ENCODE measurements around the gene TYK2.
A peak's percentile ranks its signal among the peaks of the same experiment; 100 is the strongest.
"Not testable (repeated sequence)": the region's sequence is repeated elsewhere in the genome, so short reads cannot be mapped to it uniquely, and the experiment has no call there.

TYK2 gene

DNA sequence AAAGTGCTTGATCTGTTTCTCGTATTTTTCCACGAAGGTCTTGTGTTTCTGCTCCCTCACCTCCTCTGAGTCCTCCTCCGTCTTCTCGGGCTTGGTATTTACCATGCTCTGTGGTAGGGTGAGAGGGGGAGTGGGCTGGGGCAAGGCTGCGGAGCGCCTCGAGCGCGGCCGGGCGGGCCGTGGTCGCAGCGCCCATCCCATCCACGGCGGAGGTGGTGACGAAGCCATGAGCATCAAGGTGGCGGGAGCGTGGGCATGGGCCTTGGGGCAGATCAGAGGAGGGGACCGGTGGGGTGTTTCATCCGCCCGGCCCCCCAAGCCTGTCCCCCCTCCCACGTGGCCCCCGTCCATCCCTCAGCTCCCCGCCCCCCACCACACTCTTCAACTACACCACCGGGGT lies 15.1 kb upstream of the TYK2 start:
- Histone ChIP-seq H3K4me3 (ENCODE audit: low read depth in 1 of 2, low read length in 2 of 2) (no peak overlapping the region), H3K9me3 (ENCODE audit: control insufficient read depth in 1 of 2, low read length in 2 of 2) (no peaks in the 10 kb centered on the region), H3K4me1 (ENCODE audit: control insufficient read depth in 1 of 2, insufficient read depth in 2 of 2, low read length in 2 of 2) (no peaks in the 10 kb centered on the region), H3K9ac (ENCODE audit: low read depth in 1 of 2, low read length in 2 of 2) (no peak overlapping the region), H3K27ac (ENCODE audit: low read depth, low read length) (no peak overlapping the region), H3K36me3 (ENCODE audit: control insufficient read depth in 1 of 2, insufficient read depth in 2 of 2, low read length in 2 of 2) (peaks cover 16 to 59% of the 10 kb centered on the region in 2 donors), H3K27me3 (ENCODE audit: control insufficient read depth in 1 of 2, insufficient read depth in 2 of 2, low read length in 2 of 2) (no peaks in the 10 kb centered on the region)

- H3K4me3 ChIP-seq (ENCODE audit: low read depth in 1 of 2, low read length in 2 of 2): no peak overlapping the region
- no peak overlapping the region for H3K9ac ChIP-seq (ENCODE audit: low read depth in 1 of 2, low read length in 2 of 2)
- no peaks in the 10 kb centered on the region for H3K27me3 ChIP-seq (ENCODE audit: control insufficient read depth in 1 of 2, insufficient read depth in 2 of 2, low read length in 2 of 2)
- no peaks in the 10 kb centered on the region for H3K9me3 ChIP-seq (ENCODE audit: control insufficient read depth in 1 of 2, low read length in 2 of 2)
- H3K27ac ChIP-seq (ENCODE audit: low read depth, low read length): no peak overlapping the region
- peaks cover 16 to 59% of the 10 kb centered on the region in 2 donors for H3K36me3 ChIP-seq (ENCODE audit: control insufficient read depth in 1 of 2, insufficient read depth in 2 of 2, low read length in 2 of 2)
- no peaks in the 10 kb centered on the region for H3K4me1 ChIP-seq (ENCODE audit: control insufficient read depth in 1 of 2, insufficient read depth in 2 of 2, low read length in 2 of 2)
Measured at GRCh38 chr19:10395003-10395402, 14.6 kb upstream of the TYK2 start.

- Histone ChIP-seq H3K27me3 (ENCODE audit: control insufficient read depth in 1 of 2, insufficient read depth in 2 of 2, low read length in 2 of 2) (no peaks in the 10 kb centered on the region), H3K9me3 (ENCODE audit: control insufficient read depth in 1 of 2, low read length in 2 of 2) (no peaks in the 10 kb centered on the region), H3K27ac (ENCODE audit: low read depth, low read length) (no peak overlapping the region), H3K4me1 (ENCODE audit: control insufficient read depth in 1 of 2, insufficient read depth in 2 of 2, low read length in 2 of 2) (no peaks in the 10 kb centered on the region), H3K36me3 (ENCODE audit: control insufficient read depth in 1 of 2, insufficient read depth in 2 of 2, low read length in 2 of 2) (peaks cover 16 to 54% of the 10 kb centered on the region in 2 donors), H3K4me3 (ENCODE audit: low read depth in 1 of 2, low read length in 2 of 2) (no peak overlapping the region), H3K9ac (ENCODE audit: low read depth in 1 of 2, low read length in 2 of 2) (no peak overlapping the region)
Measured at GRCh38 chr19:10393137-10393536, 12.8 kb upstream of the TYK2 start.

DNA sequence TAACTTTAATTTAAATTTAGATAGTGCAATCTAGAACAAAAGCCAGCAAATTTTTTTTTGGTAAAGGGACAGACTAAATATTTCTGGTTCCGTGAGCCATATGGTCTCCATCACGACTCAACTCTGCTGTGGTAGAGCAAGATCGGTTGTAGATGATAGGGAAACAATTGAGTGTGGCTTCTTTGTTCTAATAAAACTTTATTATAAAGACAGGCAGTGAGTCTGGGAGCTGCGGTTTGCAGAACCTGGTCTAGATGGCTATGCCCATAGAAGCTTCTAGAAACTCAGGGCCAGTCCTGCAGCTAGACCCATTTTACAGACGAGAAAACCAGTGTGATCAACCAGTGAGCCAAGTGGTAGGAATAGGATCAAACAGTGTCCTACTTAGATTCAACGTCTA lies 11.7 kb upstream of the TYK2 start:
- H3K4me3 ChIP-seq (ENCODE audit: low read depth in 1 of 2, low read length in 2 of 2): no peak overlapping the region
- no peak overlapping the region for H3K9ac ChIP-seq (ENCODE audit: low read depth in 1 of 2, low read length in 2 of 2)
- no peaks in the 10 kb centered on the region for H3K9me3 ChIP-seq (ENCODE audit: control insufficient read depth in 1 of 2, low read length in 2 of 2)
- H3K27me3 ChIP-seq (ENCODE audit: control insufficient read depth in 1 of 2, insufficient read depth in 2 of 2, low read length in 2 of 2): no peaks in the 10 kb centered on the region
- peaks cover 16 to 51% of the 10 kb centered on the region in 2 donors for H3K36me3 ChIP-seq (ENCODE audit: control insufficient read depth in 1 of 2, insufficient read depth in 2 of 2, low read length in 2 of 2)
- no peak overlapping the region for H3K27ac ChIP-seq (ENCODE audit: low read depth, low read length)
- H3K4me1 ChIP-seq (ENCODE audit: control insufficient read depth in 1 of 2, insufficient read depth in 2 of 2, low read length in 2 of 2): no peaks in the 10 kb centered on the region

DNA sequence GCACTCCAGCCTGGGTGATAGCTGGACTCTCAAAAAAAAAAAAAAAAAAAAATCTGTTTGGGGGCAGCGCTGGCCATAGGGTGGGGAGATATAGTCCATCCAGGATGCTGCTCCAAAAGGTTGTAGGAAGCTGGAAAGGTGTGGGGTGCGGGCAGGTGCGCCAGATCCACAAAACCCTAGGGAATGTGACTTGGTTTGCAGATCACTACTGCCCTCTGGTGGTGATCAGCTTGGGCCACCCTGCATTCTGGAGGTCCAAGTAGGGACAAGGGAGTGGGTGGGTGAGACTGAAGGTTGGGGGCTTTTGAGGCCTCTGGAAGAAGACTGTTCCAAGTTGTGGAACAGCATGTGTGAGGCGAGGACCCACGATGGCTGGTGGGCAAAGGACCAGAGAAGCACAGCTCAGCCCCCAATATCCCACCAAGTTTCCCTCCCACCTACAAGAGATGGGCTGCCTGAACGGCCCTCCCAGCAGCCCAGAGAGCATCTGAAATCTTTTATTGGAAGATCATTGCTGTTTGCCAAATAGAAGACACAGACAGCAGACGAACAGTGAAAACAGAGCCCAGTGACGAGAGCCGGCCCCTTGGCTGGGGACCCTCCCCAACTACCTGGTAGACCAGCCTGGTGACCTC lies 10.4 kb upstream of the TYK2 start:
- no peak overlapping the region for H3K27ac ChIP-seq (ENCODE audit: low read depth, low read length)
- no peaks in the 10 kb centered on the region for H3K9me3 ChIP-seq (ENCODE audit: control insufficient read depth in 1 of 2, low read length in 2 of 2)
- no peak overlapping the region for H3K4me3 ChIP-seq (ENCODE audit: low read depth in 1 of 2, low read length in 2 of 2)
- no peaks in the 10 kb centered on the region for H3K27me3 ChIP-seq (ENCODE audit: control insufficient read depth in 1 of 2, insufficient read depth in 2 of 2, low read length in 2 of 2)
- peaks cover 16 to 46% of the 10 kb centered on the region in 2 donors for H3K36me3 ChIP-seq (ENCODE audit: control insufficient read depth in 1 of 2, insufficient read depth in 2 of 2, low read length in 2 of 2)
- H3K9ac ChIP-seq (ENCODE audit: low read depth in 1 of 2, low read length in 2 of 2): no peak overlapping the region
- H3K4me1 ChIP-seq (ENCODE audit: control insufficient read depth in 1 of 2, insufficient read depth in 2 of 2, low read length in 2 of 2): no peaks in the 10 kb centered on the region

DNA sequence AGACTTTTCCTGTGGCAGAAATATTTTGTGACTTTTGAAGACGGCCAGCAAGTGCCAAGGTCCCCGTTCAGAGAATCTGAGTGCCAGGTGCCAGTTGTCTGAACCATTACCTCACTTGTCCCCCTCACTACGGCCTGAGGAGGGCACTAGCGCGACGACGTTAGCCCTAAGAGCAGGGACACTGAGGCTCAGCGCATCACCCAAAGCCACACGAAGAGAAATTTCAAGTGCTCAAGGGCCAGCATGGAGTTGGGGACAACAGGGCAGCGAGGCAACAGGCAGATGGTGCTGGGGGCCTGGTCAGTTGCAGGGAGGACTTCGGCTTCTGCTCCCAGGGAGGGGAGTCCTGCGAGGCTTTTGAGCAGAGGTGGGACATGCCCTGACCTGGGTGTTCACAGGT lies 9.5 kb upstream of the TYK2 start:
- peaks cover 11 to 39% of the 10 kb centered on the region in 2 donors for H3K36me3 ChIP-seq (ENCODE audit: control insufficient read depth in 1 of 2, insufficient read depth in 2 of 2, low read length in 2 of 2)
- H3K27ac ChIP-seq (ENCODE audit: low read depth, low read length): no peak overlapping the region
- no peaks in the 10 kb centered on the region for H3K27me3 ChIP-seq (ENCODE audit: control insufficient read depth in 1 of 2, insufficient read depth in 2 of 2, low read length in 2 of 2)
- no peak overlapping the region for H3K4me3 ChIP-seq (ENCODE audit: low read depth in 1 of 2, low read length in 2 of 2)
- no peak overlapping the region for H3K9ac ChIP-seq (ENCODE audit: low read depth in 1 of 2, low read length in 2 of 2)
- H3K9me3 ChIP-seq (ENCODE audit: control insufficient read depth in 1 of 2, low read length in 2 of 2): no peaks in the 10 kb centered on the region
- no peaks in the 10 kb centered on the region for H3K4me1 ChIP-seq (ENCODE audit: control insufficient read depth in 1 of 2, insufficient read depth in 2 of 2, low read length in 2 of 2)

DNA sequence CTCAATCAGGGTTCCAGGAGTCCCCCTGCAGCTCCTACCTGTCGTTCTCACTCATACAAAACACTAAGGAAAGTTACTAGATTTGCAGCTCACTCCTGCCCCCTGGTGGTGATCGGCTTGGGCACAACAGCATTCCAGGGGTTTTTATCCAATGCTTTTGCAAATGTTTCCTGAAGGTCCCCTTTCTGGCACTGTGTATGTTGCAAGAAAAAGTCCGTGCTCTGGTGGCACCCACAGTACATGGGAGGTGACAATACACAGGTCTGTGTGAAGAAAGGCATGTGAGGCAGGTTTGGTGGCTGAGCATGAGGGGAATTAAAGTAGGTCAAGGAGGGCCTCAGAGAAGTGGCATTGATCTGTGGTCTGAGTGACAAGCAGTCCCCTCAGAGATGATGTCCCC lies 8.6 kb upstream of the TYK2 start:
- Histone ChIP-seq H3K4me3 (ENCODE audit: low read depth in 1 of 2, low read length in 2 of 2) (no peak overlapping the region), H3K9ac (ENCODE audit: low read depth in 1 of 2, low read length in 2 of 2) (no peak overlapping the region)

DNA sequence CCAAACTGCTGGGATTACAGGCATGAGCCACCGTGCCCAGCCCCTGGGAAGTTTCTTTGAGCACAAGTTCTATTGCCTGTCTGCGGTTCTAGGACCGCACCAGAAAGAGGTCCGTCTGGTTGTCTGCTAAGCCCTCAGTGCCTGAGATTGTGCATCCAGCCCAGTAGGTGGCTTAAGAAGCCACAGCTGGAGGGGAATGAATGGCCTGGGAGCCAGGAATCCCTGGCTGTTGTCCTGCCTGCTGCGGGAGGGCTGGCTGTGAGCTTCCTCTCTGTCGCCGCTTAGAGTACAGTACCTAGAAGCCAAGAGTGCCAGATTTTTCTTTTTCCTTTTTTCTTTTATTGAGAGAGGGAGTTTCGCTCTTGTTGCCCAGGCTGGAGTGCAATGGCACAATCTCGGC lies 4.2 kb upstream of the TYK2 start:
- Histone ChIP-seq H3K36me3 (ENCODE audit: control insufficient read depth in 1 of 2, insufficient read depth in 2 of 2, low read length in 2 of 2) (no peaks in the 10 kb centered on the region), H3K9me3 (ENCODE audit: control insufficient read depth in 1 of 2, low read length in 2 of 2) (no peaks in the 10 kb centered on the region)

More for the DNA sequence above, 8.6 kb upstream of the TYK2 start:
- peaks cover 9 to 32% of the 10 kb centered on the region in 2 donors for H3K36me3 ChIP-seq (ENCODE audit: control insufficient read depth in 1 of 2, insufficient read depth in 2 of 2, low read length in 2 of 2)
- H3K4me1 ChIP-seq (ENCODE audit: control insufficient read depth in 1 of 2, insufficient read depth in 2 of 2, low read length in 2 of 2): no peaks in the 10 kb centered on the region
- no peaks in the 10 kb centered on the region for H3K9me3 ChIP-seq (ENCODE audit: control insufficient read depth in 1 of 2, low read length in 2 of 2)
- H3K27ac ChIP-seq (ENCODE audit: low read depth, low read length): no peak overlapping the region
- no peaks in the 10 kb centered on the region for H3K27me3 ChIP-seq (ENCODE audit: control insufficient read depth in 1 of 2, insufficient read depth in 2 of 2, low read length in 2 of 2)

DNA sequence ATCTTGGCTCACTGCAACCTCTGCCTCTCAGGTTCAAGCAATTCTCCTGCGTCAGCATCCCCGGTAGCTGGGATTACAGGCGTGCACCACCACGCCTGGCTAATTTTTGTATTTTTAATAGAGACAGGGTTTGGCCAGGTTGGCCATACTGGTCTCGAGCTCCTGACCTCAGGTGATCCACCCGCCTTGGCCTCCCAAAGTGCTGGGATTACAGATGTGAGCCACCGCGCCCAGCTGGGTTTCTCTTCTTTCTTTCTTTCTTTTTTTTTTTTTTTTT lies 2.8 kb upstream of the TYK2 start:
- H3K4me3 ChIP-seq (ENCODE audit: low read depth in 1 of 2, low read length in 2 of 2); H3K27me3 ChIP-seq (ENCODE audit: control insufficient read depth in 1 of 2, insufficient read depth in 2 of 2, low read length in 2 of 2); H3K36me3 ChIP-seq (ENCODE audit: control insufficient read depth in 1 of 2, insufficient read depth in 2 of 2, low read length in 2 of 2); H3K27ac ChIP-seq (ENCODE audit: low read depth, low read length); H3K9ac ChIP-seq (ENCODE audit: low read depth in 1 of 2, low read length in 2 of 2); H3K9me3 ChIP-seq (ENCODE audit: control insufficient read depth in 1 of 2, low read length in 2 of 2): not testable (repeated sequence)
- peaks cover 10 to 12% of the 10 kb centered on the region in 2 donors for H3K4me1 ChIP-seq (ENCODE audit: control insufficient read depth in 1 of 2, insufficient read depth in 2 of 2, low read length in 2 of 2)

More for the DNA sequence above, 4.2 kb upstream of the TYK2 start:
- H3K27me3 ChIP-seq (ENCODE audit: control insufficient read depth in 1 of 2, insufficient read depth in 2 of 2, low read length in 2 of 2): no peaks in the 10 kb centered on the region
- no peak overlapping the region for H3K27ac ChIP-seq (ENCODE audit: low read depth, low read length)
- H3K4me3 ChIP-seq (ENCODE audit: low read depth in 1 of 2, low read length in 2 of 2): no peak overlapping the region
- no peak overlapping the region for H3K9ac ChIP-seq (ENCODE audit: low read depth in 1 of 2, low read length in 2 of 2)
- H3K4me1 ChIP-seq (ENCODE audit: control insufficient read depth in 1 of 2, insufficient read depth in 2 of 2, low read length in 2 of 2): peaks cover 8 to 10% of the 10 kb centered on the region in 2 donors

DNA sequence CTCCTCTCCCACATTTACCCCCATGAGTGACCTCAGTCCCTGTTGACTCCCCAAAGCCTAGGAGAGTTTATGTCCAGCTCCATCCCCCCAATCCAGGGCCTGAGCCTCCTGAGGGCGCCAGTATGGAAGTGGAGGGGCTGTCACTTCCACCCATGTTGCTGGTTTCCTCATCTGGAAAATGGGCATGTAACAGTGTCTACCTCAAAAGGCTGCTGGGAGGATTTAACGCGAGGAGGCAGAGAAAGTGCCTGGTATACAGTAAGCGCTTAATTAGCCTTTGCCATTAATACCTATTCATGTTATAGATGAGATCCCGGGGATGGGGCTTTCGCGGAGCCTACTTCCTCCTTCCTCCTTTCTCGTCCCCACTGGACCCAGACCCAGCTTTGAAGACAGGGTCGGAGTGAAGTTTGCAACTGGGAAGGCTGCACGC lies 476 bp downstream of the TYK2 start:
- Histone ChIP-seq H3K9ac (ENCODE audit: low read depth in 1 of 2, low read length in 2 of 2) (peak overlapping the region; percentile 92 to 95), H3K27me3 (ENCODE audit: control insufficient read depth in 1 of 2, insufficient read depth in 2 of 2, low read length in 2 of 2) (no peaks in the 10 kb centered on the region), H3K4me3 (ENCODE audit: low read depth in 1 of 2, low read length in 2 of 2) (peak overlapping the region; percentile 92 to 98), H3K36me3 (ENCODE audit: control insufficient read depth in 1 of 2, insufficient read depth in 2 of 2, low read length in 2 of 2) (peaks cover 0 to 9% of the 10 kb centered on the region in 2 donors), H3K9me3 (ENCODE audit: control insufficient read depth in 1 of 2, low read length in 2 of 2) (no peaks in the 10 kb centered on the region), H3K27ac (ENCODE audit: low read depth, low read length) (peak overlapping the region; percentile 74), H3K4me1 (ENCODE audit: control insufficient read depth in 1 of 2, insufficient read depth in 2 of 2, low read length in 2 of 2) (peaks cover 10 to 12% of the 10 kb centered on the region in 2 donors)

GRCh38 chr19:10378124-10378523 lies 2.2 kb downstream of the TYK2 start:
- H3K27me3 ChIP-seq (ENCODE audit: control insufficient read depth in 1 of 2, insufficient read depth in 2 of 2, low read length in 2 of 2): no peaks in the 10 kb centered on the region
- no peak overlapping the region for H3K27ac ChIP-seq (ENCODE audit: low read depth, low read length)
- no peak overlapping the region for H3K4me3 ChIP-seq (ENCODE audit: low read depth in 1 of 2, low read length in 2 of 2)
- peaks cover 0 to 9% of the 10 kb centered on the region in 2 donors for H3K36me3 ChIP-seq (ENCODE audit: control insufficient read depth in 1 of 2, insufficient read depth in 2 of 2, low read length in 2 of 2)
- H3K9ac ChIP-seq (ENCODE audit: low read depth in 1 of 2, low read length in 2 of 2): no peak overlapping the region
- H3K9me3 ChIP-seq (ENCODE audit: control insufficient read depth in 1 of 2, low read length in 2 of 2): no peaks in the 10 kb centered on the region
- peaks cover 10 to 12% of the 10 kb centered on the region in 2 donors for H3K4me1 ChIP-seq (ENCODE audit: control insufficient read depth in 1 of 2, insufficient read depth in 2 of 2, low read length in 2 of 2)

Measured in duodenal mucosa (tissue), 2 donors.